Endothelial cell of umbilical vein (primary cell): Measurements from ENCODE around the gene OR52L1. TPM values are rescaled to one million over a fixed set of nuclear protein-coding genes. Genes with fewer than 3 reads are reported as not detected.
A peak's percentile ranks its signal among the peaks of the same experiment; 100 is the strongest.

ENCODE experiments used
- Bru-seq: library from RNA; stranded (reverse); fragments of 400-500 nt; gene quantifications from one replicate; lab custom pipeline; 2021; lab: Mats Ljungman, UMichigan
- BruChase-seq, 2 experiments: library from RNA; stranded (reverse); fragments of 400-500 nt; gene quantifications; one replicate each; lab custom pipeline; 2021; lab: Mats Ljungman, UMichigan
- BruUV-seq: library from RNA; stranded (reverse); fragments of 400-500 nt; replicated peaks from 2 replicates; lab custom pipeline; 2021; lab: Mats Ljungman, UMichigan
- CTCF ChIA-PET: fragments of 300-600, 350-600 bp; sonication (Branson Sonifier 250); formaldehyde crosslinking; loops from one replicate; lab custom pipeline; 2021; ENCODE audit warnings: antibody characterized with exemption, inconsistent platforms; lab: Charles Lee
- POLR2A ChIA-PET: fragments of 300-600, 350-600 bp; sonication (Branson Sonifier 250); formaldehyde crosslinking; loops from one replicate; lab custom pipeline; 2021; ENCODE audit warnings: antibody characterized with exemption, inconsistent platforms; lab: Charles Lee
- DNase-seq: peaks from one replicate; pipeline ENCODE4 v3.0.0-alpha.2; 2011; ENCODE audit warnings: low read depth, low spot score
- FAIRE-seq: peaks from 2 replicates; lab custom pipeline; 2011; peaks lifted over from hg19 to GRCh38; lab: Jason Lieb, UNC
- H2AFZ ChIP-seq: 2 replicates; pipeline ENCODE4 v1.6.0; 2012; ENCODE audit warnings: low read depth, low read length, control low read depth, inconsistent platforms
- H3K27ac ChIP-seq: 2 replicates; pipeline ENCODE4 v1.5.1; 2011; ENCODE audit warnings: low read depth, mild to moderate bottlenecking, control low read depth, low read length, moderate library complexity; ENCODE audit not compliant: insufficient read depth
- H3K27me3 ChIP-seq, 2 experiments: 2 replicates each; pipeline versions ENCODE4 v1.6.0 to v1.6.1; 2011; ENCODE audit warnings: low read length in 2 of 2, mixed read lengths in 1 of 2; ENCODE audit not compliant: control insufficient read depth in 2 of 2, insufficient read depth in 2 of 2
- H3K36me3 ChIP-seq, 2 experiments: 2 replicates in 1 of 2; 3 replicates in 1 of 2; pipeline ENCODE4 v1.5.1; 2011; ENCODE audit warnings: low read length in 2 of 2, mild to moderate bottlenecking in 1 of 2, moderate library complexity in 1 of 2; ENCODE audit not compliant: control insufficient read depth in 2 of 2, insufficient read depth in 2 of 2; ENCODE audit errors: extremely low read depth in 1 of 2
- H3K4me1 ChIP-seq: 3 replicates; pipeline ENCODE4 v1.5.1; 2011; ENCODE audit warnings: mild to moderate bottlenecking, low read length; ENCODE audit not compliant: control insufficient read depth, insufficient read depth; ENCODE audit errors: extremely low read depth
- H3K4me2 ChIP-seq: 2 replicates; pipeline ENCODE4 v1.6.1; 2011; ENCODE audit warnings: low read length, control low read depth, mixed read lengths; ENCODE audit not compliant: insufficient read depth
- H3K4me3 ChIP-seq, 3 experiments: fragments of 200-600 bp in 1 of 3; sonication (generic), shearing (Covaris generic) in 1 of 3; replicated peaks in 1 of 3; 2 replicates each; pipeline ENCODE4 v1.5.1; 2011 to 2016; ENCODE audit warnings: control low read depth in 3 of 3, low read length in 3 of 3, mild to moderate bottlenecking in 2 of 3, inconsistent platforms in 1 of 3, low read depth in 1 of 3, moderate library complexity in 1 of 3; ENCODE audit not compliant: insufficient read depth in 1 of 3
- H3K79me2 ChIP-seq: 2 replicates; pipeline ENCODE4 v1.6.0; 2012; ENCODE audit warnings: low read length, inconsistent platforms; ENCODE audit not compliant: control insufficient read depth, insufficient read depth
- H3K9ac ChIP-seq: replicated peaks from 2 replicates; pipeline ENCODE3; 2011; ENCODE audit warnings: low read length, control low read depth; ENCODE audit not compliant: insufficient read depth; ENCODE audit errors: extremely low read depth
- H3K9me1 ChIP-seq: replicated peaks from 3 replicates; pipeline ENCODE4 v1.6.0; 2011; ENCODE audit warnings: mild to moderate bottlenecking, low read length; ENCODE audit not compliant: control insufficient read depth, insufficient read depth; ENCODE audit errors: extremely low read depth
- H3K9me3 ChIP-seq: replicated peaks from 2 replicates; pipeline ENCODE4 v1.5.1; 2012; ENCODE audit warnings: low read length, inconsistent platforms; ENCODE audit not compliant: control insufficient read depth, insufficient read depth
- H4K20me1 ChIP-seq: replicated peaks from 2 replicates; pipeline ENCODE3; 2011; ENCODE audit warnings: mild to moderate bottlenecking, low read length; ENCODE audit not compliant: control insufficient read depth, insufficient read depth; ENCODE audit errors: extremely low read depth
- EZH2 ChIP-seq: IDR thresholded peaks from 2 replicates; pipeline ENCODE4 v1.6.1; 2012; ENCODE audit warnings: borderline replicate concordance, low read depth, mild to moderate bottlenecking, moderate library complexity, low read length, inconsistent platforms; ENCODE audit not compliant: severe bottlenecking
- GATA2 ChIP-seq: IDR thresholded peaks from 2 replicates; pipeline ENCODE4 v1.7.0; 2011; ENCODE audit warnings: low read depth, mild to moderate bottlenecking, moderate library complexity, mixed read lengths, low read length; ENCODE audit not compliant: insufficient read length, insufficient read depth
- JUN ChIP-seq: IDR thresholded peaks from 2 replicates; pipeline ENCODE4 v1.6.1; 2011; ENCODE audit warnings: borderline replicate concordance, low read depth; ENCODE audit not compliant: insufficient read length, insufficient read depth
- POLR2A ChIP-seq: IDR thresholded peaks from 2 replicates; pipeline ENCODE4 v1.6.1; 2012; ENCODE audit warnings: low read depth, mild to moderate bottlenecking, control low read depth, low read length
- dilution Hi-C: fragments of 300-500 bp; cut with MboI; formaldehyde crosslinking; loops from one replicate; pipeline ENCODE4 v1.15.0; 2019; ENCODE audit warnings: low sequenced_read_pairs; ENCODE audit not compliant: extremely low pct_ligation_motif_present
- intact Hi-C: fragments of 100-400 bp; cut with micrococcal nuclease; formaldehyde crosslinking; loops from one replicate; pipeline ENCODE4 v1.10.0; 2022
- long read RNA-seq: library from polyadenylated mRNA; stranded (forward); transcript quantifications from one replicate; pipeline ENCODE4 v2.0.0, GENCODE V29; 2021
- polyA minus RNA-seq, 3 experiments: library from RNA; depleted of rRNA, polyadenylated mRNA; stranded (reverse); fragments of >200 nt; gene quantifications; 1 replicate in 1 of 3; 2 replicates in 2 of 3; pipeline ENCODE4 v1.2.3, GENCODE V29; 2011
- polyA plus RNA-seq, 4 experiments: library from polyadenylated mRNA; depleted of rRNA in 3 of 4; stranded (reverse) in 3 of 4; unstranded in 1 of 4; fragments of >200 nt; gene quantifications; 2 replicates each; pipeline versions ENCODE4 v1.2.1 to v1.2.3, GENCODE V29; 2011 to 2012; ENCODE audit warnings: missing spikeins in 1 of 4
- total RNA-seq: library from RNA; stranded (reverse); gene quantifications from 2 replicates; pipeline ENCODE4 v1.2.3, GENCODE V29; 2021
- TF ChIP-seq, protein P1 (sequence below), 2 donors: IDR thresholded peaks; 1 replicate in 1 of 2; 2 replicates in 1 of 2; pipeline ENCODE4 v1.5.1; 2011; ENCODE audit warnings: low read length in 2 of 2, mild to moderate bottlenecking in 2 of 2, moderate library complexity in 2 of 2, control low read depth in 1 of 2, inconsistent platforms in 1 of 2, low read depth in 1 of 2; ENCODE audit not compliant: insufficient read depth in 1 of 2; ENCODE audit errors: extremely low read depth in 1 of 2

Gene OR52L1
- total RNA-seq (not detected in 2 replicates), polyA plus RNA-seq (0.07 TPM in 1 of 2 replicates, not detected in the other), polyA minus RNA-seq (0.27 TPM in 1 of 2 replicates, not detected in the other), Bru-seq, nascent RNA (not detected), BruChase-seq, experiment 1, labeled RNA remaining after a 6-hour chase (not detected), BruChase-seq, experiment 2, labeled RNA remaining after a 2-hour chase (percentile 22 among the genes with signal in this experiment)
- polyA plus RNA-seq (2011; cell fraction: cytosol; rRNA removed) = not detected in 2 replicates
- polyA plus RNA-seq (2011; cell fraction: nucleus; rRNA removed) = not detected in 2 replicates
- not detected in 2 replicates for polyA plus RNA-seq (2012)
- not detected for polyA minus RNA-seq (2011; cell fraction: cytosol; rRNA and poly(A)+ RNA removed)
- polyA minus RNA-seq (2011; cell fraction: nucleus; rRNA and poly(A)+ RNA removed) = 0.53 TPM in 1 of 2 replicates, not detected in the other
- long read RNA-seq = 0 reads

GRCh38 chr11:5986885-5987284 lies at the start of gene OR52L1:
OR52L1 (minus strand) TSS chr11:5986985; CDS start chr11:5986930, 55 bp downstream.
- ChIA-PET POLR2A (no interaction called here), CTCF (interaction anchor here (1.2 kb wide), 1 partner anchor 376 kb away, joined by 4 read pairs; no protein-coding TSS in a partner anchor)
- H3K27me3 ChIP-seq = no peaks in the 10 kb centered on the region
- H3K4me2 ChIP-seq = no peak within 1 kb of the TSS
- H3K9ac ChIP-seq = no peak within 1 kb of the TSS
- intact Hi-C loops (no loop called here), dilution Hi-C loops (no loop called here)
- no peak for DNase-seq
- H3K36me3 ChIP-seq = no peaks in the 10 kb centered on the region
- H3K79me2 ChIP-seq = no peaks in the 10 kb centered on the region
- no peaks in the 10 kb centered on the region for H3K9me1 ChIP-seq
- no peaks in the 10 kb centered on the region for H4K20me1 ChIP-seq
- no TSS peak for BruUV-seq
- H3K4me3 ChIP-seq = no peak within 1 kb of the TSS
- no peak within 1 kb of the TSS for H2AFZ ChIP-seq
- FAIRE-seq = no peak
- no peaks in the 10 kb centered on the region for H3K4me1 ChIP-seq
- H3K27ac ChIP-seq = no peak within 1 kb of the TSS
- TF ChIP-seq, protein P1, sequence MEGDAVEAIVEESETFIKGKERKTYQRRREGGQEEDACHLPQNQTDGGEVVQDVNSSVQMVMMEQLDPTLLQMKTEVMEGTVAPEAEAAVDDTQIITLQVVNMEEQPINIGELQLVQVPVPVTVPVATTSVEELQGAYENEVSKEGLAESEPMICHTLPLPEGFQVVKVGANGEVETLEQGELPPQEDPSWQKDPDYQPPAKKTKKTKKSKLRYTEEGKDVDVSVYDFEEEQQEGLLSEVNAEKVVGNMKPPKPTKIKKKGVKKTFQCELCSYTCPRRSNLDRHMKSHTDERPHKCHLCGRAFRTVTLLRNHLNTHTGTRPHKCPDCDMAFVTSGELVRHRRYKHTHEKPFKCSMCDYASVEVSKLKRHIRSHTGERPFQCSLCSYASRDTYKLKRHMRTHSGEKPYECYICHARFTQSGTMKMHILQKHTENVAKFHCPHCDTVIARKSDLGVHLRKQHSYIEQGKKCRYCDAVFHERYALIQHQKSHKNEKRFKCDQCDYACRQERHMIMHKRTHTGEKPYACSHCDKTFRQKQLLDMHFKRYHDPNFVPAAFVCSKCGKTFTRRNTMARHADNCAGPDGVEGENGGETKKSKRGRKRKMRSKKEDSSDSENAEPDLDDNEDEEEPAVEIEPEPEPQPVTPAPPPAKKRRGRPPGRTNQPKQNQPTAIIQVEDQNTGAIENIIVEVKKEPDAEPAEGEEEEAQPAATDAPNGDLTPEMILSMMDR (IDR thresholded peaks at IDR 0.05; ENCODE audit: extremely low read depth in 1 of 2, insufficient read depth in 1 of 2, low read depth in 1 of 2, low read length in 2 of 2) = no peak
- no peak for TF ChIP-seq EZH2
- TF ChIP-seq JUN = no peak
- TF ChIP-seq POLR2A = no peak
- no peak for TF ChIP-seq GATA2
- no peaks in the 10 kb centered on the region for H3K9me3 ChIP-seq
